GM23338 (cell line): ENCODE data around the gene SPEF1. TPM values are rescaled to one million over a fixed set of nuclear protein-coding genes. Genes with fewer than 3 reads are reported as not detected.
A peak's percentile ranks its signal among the peaks of the same experiment; 100 is the strongest.

ENCODE experiments used
- ATAC-seq: fragments of 200-7000 bp; cut with Tn5 transposase; 3 replicates; pipeline ENCODE4 v1.9.1; 2020
- DNase-seq: peaks from one replicate; pipeline ENCODE4 v3.0.0-alpha.2; 2015; ENCODE audit warnings: low spot score
- H2AFZ ChIP-seq: fragments of 200-600 bp; sonication (generic); 2 replicates; pipeline ENCODE4 v1.8.0; 2016; ENCODE audit warnings: antibody characterized with exemption, mild to moderate bottlenecking, moderate library complexity
- H3F3A ChIP-seq: fragments of 200-600 bp; sonication (generic); replicated peaks from 2 replicates; pipeline ENCODE4 v1.8.0; 2017; ENCODE audit warnings: antibody characterized with exemption, mixed run types, low read depth
- H3K27ac ChIP-seq: fragments of 200-600 bp; sonication (generic); 2 replicates; pipeline ENCODE4 v1.6.1; 2016; ENCODE audit warnings: low read depth
- H3K27me3 ChIP-seq: fragments of 200-600 bp; sonication (generic); 2 replicates; pipeline ENCODE4 v1.8.0; 2016; ENCODE audit warnings: mild to moderate bottlenecking, mixed run types, moderate library complexity; ENCODE audit not compliant: insufficient read depth
- H3K36me3 ChIP-seq: fragments of 200-600 bp; sonication (generic); 2 replicates; pipeline ENCODE4 v1.8.0; 2016; ENCODE audit warnings: mild to moderate bottlenecking; ENCODE audit not compliant: insufficient read depth
- H3K4me1 ChIP-seq: fragments of 200-600 bp; sonication (generic); 2 replicates; pipeline ENCODE4 v1.8.0; 2016; ENCODE audit warnings: mild to moderate bottlenecking, moderate library complexity; ENCODE audit not compliant: insufficient read depth
- H3K4me2 ChIP-seq: fragments of 200-600 bp; sonication (generic); 2 replicates; pipeline ENCODE4 v1.7.1; 2017; ENCODE audit warnings: mixed run types
- H3K4me3 ChIP-seq: fragments of 200-600 bp; sonication (generic); 2 replicates; pipeline ENCODE4 v1.6.1; 2016; ENCODE audit warnings: mixed run types
- H3K79me2 ChIP-seq: fragments of 200-600 bp; sonication (generic); replicated peaks from 2 replicates; pipeline ENCODE4 v1.8.0; 2017; ENCODE audit warnings: mild to moderate bottlenecking; ENCODE audit not compliant: insufficient read depth
- H3K9me2 ChIP-seq: fragments of 200-600 bp; sonication (generic); 2 replicates; pipeline ENCODE4 v1.8.0; 2017; ENCODE audit not compliant: insufficient read depth
- H4K20me1 ChIP-seq: fragments of 200-600 bp; sonication (generic); replicated peaks from 2 replicates; pipeline ENCODE4 v1.8.0; 2017; ENCODE audit warnings: mild to moderate bottlenecking; ENCODE audit not compliant: insufficient read depth
- H3K27ac Mint-ChIP-seq: 2 replicates; pipeline ENCODE4 v1.8.0; 2020; ENCODE audit warnings: inconsistent platforms, mild to moderate bottlenecking, moderate library complexity, mixed read lengths
- H3K27me3 Mint-ChIP-seq: 3 replicates; pipeline ENCODE4 v1.8.0; 2022; ENCODE audit warnings: low read depth, mild to moderate bottlenecking, moderate library complexity, mixed read lengths, inconsistent platforms; ENCODE audit not compliant: insufficient read depth, poor library complexity
- H3K36me3 Mint-ChIP-seq: 3 replicates; pipeline ENCODE4 v1.8.0; 2021; ENCODE audit warnings: low read depth, mild to moderate bottlenecking, inconsistent platforms, moderate library complexity, mixed read lengths
- H3K4me1 Mint-ChIP-seq: 3 replicates; pipeline ENCODE4 v1.8.0; 2020; ENCODE audit warnings: mild to moderate bottlenecking, inconsistent platforms, mixed read lengths
- H3K4me3 Mint-ChIP-seq: 3 replicates; pipeline ENCODE4 v1.8.0; 2021; ENCODE audit warnings: moderate library complexity, mild to moderate bottlenecking, inconsistent platforms, mixed read lengths
- H3K9me3 Mint-ChIP-seq: 3 replicates; pipeline ENCODE4 v1.8.0; 2020; ENCODE audit warnings: moderate library complexity, mild to moderate bottlenecking, inconsistent platforms, mixed read lengths
- EZH2phosphoT487 ChIP-seq: fragments of 200-600 bp; sonication (generic); IDR thresholded peaks from one replicate; pipeline ENCODE4 v1.8.1; 2018; ENCODE audit warnings: antibody characterized with exemption; ENCODE audit not compliant: unreplicated experiment
- JUNB ChIP-seq: IDR thresholded peaks from one replicate; pipeline ENCODE4 v1.6.1; 2016; ENCODE audit warnings: antibody characterized with exemption; ENCODE audit not compliant: unreplicated experiment
- ZNF114 ChIP-seq: fragments of 250-450 bp; sonication (Bioruptor Pico); IDR thresholded peaks from 2 replicates; pipeline ENCODE4 v1.5.0; 2020; ENCODE audit warnings: mild to moderate bottlenecking, moderate library complexity
- ZNF331 ChIP-seq: fragments of 250-450 bp; sonication (Bioruptor Pico); IDR thresholded peaks from 2 replicates; pipeline ENCODE4 v1.5.0; 2020; ENCODE audit warnings: low read depth, mild to moderate bottlenecking, moderate library complexity
- ZNF462 ChIP-seq: fragments of 250-450 bp; sonication (Bioruptor Pico); IDR thresholded peaks from 2 replicates; pipeline ENCODE4 v1.5.0; 2020; ENCODE audit warnings: mild to moderate bottlenecking, moderate library complexity
- polyA plus RNA-seq: library from polyadenylated mRNA; unstranded; fragments of >200 nt; fragmentation: Nextera tagmentation; extraction: Ambion mirVana; gene quantifications from 2 replicates; pipeline ENCODE4 v1.2.1, GENCODE V29; 2016
- total RNA-seq: library from RNA; depleted of rRNA; stranded (reverse); fragments of >200 nt; shearing (Covaris generic); gene quantifications from 2 replicates; pipeline ENCODE4 v1.2.3, GENCODE V29; 2014

Gene SPEF1
- total and polyA plus RNA-seq, 2 experiments from 2014 or later: 0.68 to 0.69 TPM

- 0 out of 2 replicates have a peak overlapping the region, but pooled peaks have one; percentile 54 for H3K27ac Mint-ChIP-seq
Measured at GRCh38 chr20:3800878-3801260, 19.6 kb upstream of the SPEF1 start.

More at GRCh38 chr20:3800878-3801260, 19.6 kb upstream of the SPEF1 start:
- peak overlapping the region; percentile 78; the same call in 1 of the 2 replicates for H3K27ac ChIP-seq
- H3K4me2 ChIP-seq: peak overlapping the region; percentile 70
- no peaks in the 10 kb centered on the region for H3K9me3 Mint-ChIP-seq
- no peak for ATAC-seq
- peak overlapping the region; percentile 44; the same call in 1 of the 2 replicates for H3K4me3 ChIP-seq
- no peaks in the 10 kb centered on the region for H3K9me2 ChIP-seq
- no peak overlapping the region for H2AFZ ChIP-seq
- H3K4me1 Mint-ChIP-seq: peaks cover 51% of the 10 kb centered on the region
- H3K36me3 Mint-ChIP-seq: peaks cover 53% of the 10 kb centered on the region
- no peaks in the 10 kb centered on the region for H3K27me3 ChIP-seq
- H3F3A ChIP-seq: peaks cover 10% of the 10 kb centered on the region; the same call in 1 of the 2 replicates
- H3K27me3 Mint-ChIP-seq: peaks cover 25% of the 10 kb centered on the region
- peaks cover 43% of the 10 kb centered on the region for H3K4me1 ChIP-seq
- no peaks in the 10 kb centered on the region; the same call in 1 of the 2 replicates for H4K20me1 ChIP-seq
- DNase-seq: no peak
- no peak for TF ChIP-seq ZNF331 (CRISPR knock-in tag)
- TF ChIP-seq JUNB: no peak
- TF ChIP-seq EZH2phosphoT487: no peak
- TF ChIP-seq ZNF462 (CRISPR knock-in tag): no peak
- TF ChIP-seq ZNF114 (CRISPR knock-in tag): no peak
- H3K36me3 ChIP-seq: no peaks in the 10 kb centered on the region
- no peaks in the 10 kb centered on the region for H3K79me2 ChIP-seq
- H3K4me3 Mint-ChIP-seq: no peak overlapping the region
